GM13976 (cell line): ENCODE measurements around the gene CCSER2.
"Not testable (repeated sequence)": the region's sequence is repeated elsewhere in the genome, so short reads cannot be mapped to it uniquely, and the experiment has no call there.

Experiments used
- DNase-seq: peaks from one replicate; pipeline ENCODE4 v3.0.0; 2012; ENCODE audit warnings: low spot score
- CTCF ChIP-seq: IDR thresholded peaks from 2 replicates; pipeline ENCODE4 v1.5.1; 2012; ENCODE audit warnings: borderline replicate concordance, mild to moderate bottlenecking; ENCODE audit not compliant: insufficient read depth; ENCODE audit errors: extremely low read depth, missing control alignments, control extremely low read depth
- in situ Hi-C: fragments of 300-500 bp; cut with MboI; formaldehyde crosslinking; loops from one replicate; pipeline ENCODE4 v1.12.0; 2022; ENCODE audit warnings: low sequenced_read_pairs, mixed read lengths, inconsistent platforms; ENCODE audit not compliant: unreplicated experiment

The CCSER2 gene

GRCh38 chr10:84428711-84429110 is 100.3 kb downstream of the CCSER2 start:
- TF ChIP-seq CTCF: no peak
- DNase-seq: no peak
- in situ Hi-C loops: no loop called here

GRCh38 chr10:84429926-84430520 is 101.6 kb downstream of the CCSER2 start:
- in situ Hi-C loops: no loop called here
- peak; percentile 62 for TF ChIP-seq CTCF
- DNase-seq: peak; percentile 48

- no peak for TF ChIP-seq CTCF
- in situ Hi-C loops: no loop called here
- DNase-seq: no peak
Measured at GRCh38 chr10:84432891-84433290, 104.5 kb downstream of the CCSER2 start.

GRCh38 chr10:84440781-84441180 is 112.4 kb downstream of the CCSER2 start:
- no peak for DNase-seq
- TF ChIP-seq CTCF: no peak
- in situ Hi-C loops: no loop called here

- in situ Hi-C loops: no loop called here
- no peak for DNase-seq
- TF ChIP-seq CTCF: no peak
Measured at GRCh38 chr10:84447701-84448400, 119.5 kb downstream of the CCSER2 start.

- in situ Hi-C loops, DNase-seq: not testable (repeated sequence)
Measured at GRCh38 chr10:84449351-84449750, 121.0 kb downstream of the CCSER2 start.

GRCh38 chr10:84452003-84452402 is 123.6 kb downstream of the CCSER2 start:
- DNase-seq: no peak
- no peak for TF ChIP-seq CTCF
- in situ Hi-C loops: no loop called here
